SK-N-MC (cell line): ENCODE data around the gene IGSF9B.

Experiments used
- EZH2 ChIP-seq: fragments of 200-600 bp; sonication (generic); IDR thresholded peaks from one replicate; pipeline ENCODE4 v1.6.1; 2017; ENCODE audit warnings: antibody characterized with exemption
- FOXP2 ChIP-seq: optimal IDR thresholded peaks from 2 replicates; pipeline ENCODE3; 2011; ENCODE audit warnings: mild to moderate bottlenecking, moderate library complexity; ENCODE audit not compliant: insufficient read depth; ENCODE audit errors: extremely low read length, control extremely low read depth
- POLR2AphosphoS5 ChIP-seq: IDR thresholded peaks from 2 replicates; pipeline ENCODE4 v1.6.1; 2012; ENCODE audit warnings: mild to moderate bottlenecking, low read depth, low read length, borderline replicate concordance

DNA sequence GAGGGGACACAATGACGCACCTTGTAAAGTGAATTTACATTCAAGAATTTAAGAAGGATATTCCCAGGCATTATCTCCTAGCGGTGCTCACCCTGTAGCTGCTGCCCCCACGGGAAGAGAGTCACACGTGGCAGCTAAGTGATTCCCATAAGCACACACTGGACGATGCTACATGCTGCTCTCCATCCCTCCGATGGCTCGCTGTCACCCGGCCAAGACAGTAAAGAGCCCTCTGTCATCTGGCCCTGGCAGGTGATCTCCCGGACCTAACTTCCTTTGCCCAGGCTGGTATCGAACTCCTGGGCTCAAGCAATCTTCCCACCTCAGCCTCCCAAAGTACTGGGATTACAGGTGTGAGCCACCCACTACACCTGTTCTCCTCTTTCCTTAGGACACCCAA is 39.9 kb upstream of the IGSF9B start:
- no peak for TF ChIP-seq EZH2
- TF ChIP-seq POLR2AphosphoS5 = no peak
- no peak for TF ChIP-seq FOXP2
